Omental fat pad (tissue), 4 donors: ENCODE results near the gene TMEM33. TPM values are rescaled to one million over a fixed set of nuclear protein-coding genes. Genes with fewer than 3 reads are reported as not detected.
A peak's percentile ranks its signal among the peaks of the same experiment; 100 is the strongest.

ENCODE experiments used
- ATAC-seq: fragments of 150-250 bp; one replicate; pipeline ENCODE4 v1.9.1; 2016; ENCODE audit warnings: mild to moderate bottlenecking, moderate library complexity; ENCODE audit not compliant: low FRiP score
- DNase-seq: peaks from one replicate; pipeline ENCODE4 v3.0.0-alpha.2; 2019; ENCODE audit warnings: low spot score
- CTCF ChIP-seq, 3 donors: fragments of 450-650 bp; IDR thresholded peaks; one replicate each; pipeline ENCODE4 v1.5.1; 2016 to 2017; ENCODE audit warnings: antibody characterized with exemption in 3 of 3, mild to moderate bottlenecking in 3 of 3, moderate library complexity in 2 of 3
- total RNA-seq, 4 donors: library from RNA; depleted of rRNA; stranded (reverse); fragments of >200 nt; gene quantifications; one replicate each; pipeline ENCODE4 v1.1.0, GENCODE V29; 2016

TMEM33 gene
- total RNA-seq, result 10 to 100 TPM; 24.6 to 46.4 (median 35.2) TPM

GRCh38 chr4:41934901-41935651 is at the start of gene TMEM33:
Gene TMEM33 (plus strand): TSS chr4:41935429. CDS start chr4:41935485, 56 bp downstream.
- peak; percentile 58 for DNase-seq
- peak; percentile 96 for ATAC-seq
- no peak for TF ChIP-seq CTCF (IDR thresholded peaks at IDR 0.05)

- TF ChIP-seq CTCF (IDR thresholded peaks at IDR 0.05), result no peak
Measured at GRCh38 chr4:41885456-41885855, 49.8 kb upstream of the TMEM33 start.

GRCh38 chr4:41887277-41887676 is 48.0 kb upstream of the TMEM33 start:
- TF ChIP-seq CTCF (IDR thresholded peaks at IDR 0.05), result no peak
- ATAC-seq (no peak), DNase-seq (no peak)

More at GRCh38 chr4:41885456-41885855, 49.8 kb upstream of the TMEM33 start:
- DNase-seq, result no peak
- no peak for ATAC-seq

GRCh38 chr4:41887821-41888686 is 47.2 kb upstream of the TMEM33 start:
- ATAC-seq (no peak), DNase-seq (no peak)
- TF ChIP-seq CTCF (IDR thresholded peaks at IDR 0.05), result peak in 1 of 3 donors; percentile 10

GRCh38 chr4:41888687-41889074 is 46.5 kb upstream of the TMEM33 start:
- DNase-seq (no peak), ATAC-seq (no peak)
- no peak for TF ChIP-seq CTCF (IDR thresholded peaks at IDR 0.05)

- no peak for DNase-seq
- no peak for TF ChIP-seq CTCF (IDR thresholded peaks at IDR 0.05)
- no peak for ATAC-seq
Measured at GRCh38 chr4:41889317-41889716, 45.9 kb upstream of the TMEM33 start.
